Stimulated activated CD8-positive, alpha-beta memory T cell treated with anti-CD3 and anti-CD28 coated beads, Interleukin-15, amount 100 ng/mL, for 1 hour (primary cell): Measurements from ENCODE around the gene GNPDA1.
"Not testable (repeated sequence)": the region's sequence is repeated elsewhere in the genome, so short reads cannot be mapped to it uniquely, and the experiment has no call there.

Experiments used
- DNase-seq: peaks from one replicate; pipeline ENCODE4 v3.0.0-alpha.2; 2020; ENCODE audit warnings: low read depth

Gene GNPDA1

GRCh38 chr5:142012792-142013388, at the start of gene GNPDA1:
Gene GNPDA1, minus strand, starts transcription at chr5:142013027. Its CDS starts 992 bp downstream, at chr5:142012035.
- DNase-seq = peak; percentile 22

GRCh38 chr5:142059304-142059940, 46.6 kb upstream of the GNPDA1 start:
- no peak for DNase-seq

- no peak for DNase-seq
These were observed 44.9 kb upstream of the GNPDA1 start for GRCh38 chr5:142057697-142058056.

GRCh38 chr5:142056816-142057696, 44.2 kb upstream of the GNPDA1 start:
- no peak for DNase-seq

GRCh38 chr5:142055301-142055700, 42.5 kb upstream of the GNPDA1 start:
- DNase-seq = no peak

- DNase-seq = no peak
These were observed 40.8 kb upstream of the GNPDA1 start for GRCh38 chr5:142053426-142054151.

- not testable (repeated sequence) for DNase-seq
These were observed 39.2 kb upstream of the GNPDA1 start for GRCh38 chr5:142052026-142052425.

GRCh38 chr5:142048272-142048671, 35.4 kb upstream of the GNPDA1 start:
- no peak for DNase-seq

GRCh38 chr5:142046191-142046590, 33.4 kb upstream of the GNPDA1 start:
- DNase-seq = no peak

- DNase-seq = not testable (repeated sequence)
These were observed 28.1 kb upstream of the GNPDA1 start for GRCh38 chr5:142040881-142041280.

GRCh38 chr5:142040285-142040684, 27.5 kb upstream of the GNPDA1 start:
- no peak for DNase-seq

- DNase-seq = no peak
These were observed 25.9 kb upstream of the GNPDA1 start for GRCh38 chr5:142038735-142039134.

GRCh38 chr5:142037599-142037998, 24.8 kb upstream of the GNPDA1 start:
- DNase-seq = not testable (repeated sequence)

- no peak for DNase-seq
These were observed 24.1 kb upstream of the GNPDA1 start for GRCh38 chr5:142036918-142037317.

GRCh38 chr5:142034994-142035393, 22.2 kb upstream of the GNPDA1 start:
- no peak for DNase-seq

GRCh38 chr5:142033632-142034567, 21.1 kb upstream of the GNPDA1 start:
- DNase-seq = not testable (repeated sequence)

- DNase-seq = no peak
These were observed 20.2 kb upstream of the GNPDA1 start for GRCh38 chr5:142032747-142033631.

- DNase-seq = no peak
These were observed 19.3 kb upstream of the GNPDA1 start for GRCh38 chr5:142032150-142032549.

GRCh38 chr5:142025637-142026036, 12.8 kb upstream of the GNPDA1 start:
- no peak for DNase-seq

GRCh38 chr5:142024771-142025304, 12.0 kb upstream of the GNPDA1 start:
- peak; percentile 67 for DNase-seq
